ENCODE results near the gene KDM2B. TPM values are rescaled to one million over a fixed set of nuclear protein-coding genes. Genes with fewer than 3 reads are reported as not detected.
A peak's percentile ranks its signal among the peaks of the same experiment; 100 is the strongest.

The KDM2B gene
- total and polyA plus RNA-seq, 2 of the 8 experiments (the other 6 are each of a cell fraction or from before 2014, with no cell fraction given): 111 to 162 TPM

DNA sequence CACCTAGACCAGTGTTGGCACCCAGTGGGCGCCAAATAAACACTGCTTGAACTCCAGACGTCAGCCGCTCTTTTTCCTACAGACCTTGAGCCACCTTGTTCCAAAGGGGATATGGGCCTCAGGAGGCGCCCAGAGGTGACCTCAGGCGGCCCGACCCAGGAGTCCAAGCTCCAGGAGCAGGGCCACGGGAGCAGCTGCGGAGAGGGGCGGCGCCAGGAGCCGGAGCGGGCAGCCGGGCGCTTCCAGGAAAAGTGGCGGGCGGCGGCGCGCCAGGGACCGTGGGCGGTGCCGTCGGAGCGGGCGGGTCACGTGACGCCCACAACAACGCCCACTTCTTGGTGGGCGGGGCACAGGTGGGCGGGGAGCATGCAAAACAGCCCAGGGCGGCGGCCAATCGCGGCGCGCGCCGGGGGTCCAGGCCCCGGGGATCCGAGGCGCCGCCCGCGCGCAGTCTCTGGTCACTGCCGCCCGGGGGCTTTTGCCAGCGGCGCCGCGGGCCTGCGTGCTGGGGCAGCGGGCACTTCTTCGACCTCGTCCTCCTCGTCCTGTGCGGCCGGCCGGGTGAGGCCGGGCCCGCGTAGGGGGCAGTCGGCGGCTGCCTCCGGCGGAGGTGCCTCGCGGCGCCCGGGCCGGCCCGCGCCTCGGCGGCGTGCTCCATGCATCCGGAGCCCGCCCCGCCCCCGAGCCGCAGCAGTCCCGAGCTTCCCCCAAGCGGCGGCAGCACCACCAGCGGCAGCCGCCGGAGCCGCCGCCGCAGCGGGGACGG is 45.4 kb upstream of the KDM2B start, which contains the start of gene ORAI1:
Gene ORAI1 (plus strand): TSS at position 444 of the 766 bp plus-strand sequence.
- Histone ChIP-seq H4K5ac (ENCODE audit: insufficient read length, low read depth, low read length) (peak within 1 kb of the TSS; percentile 89), H3K56ac (replicated peaks; ENCODE audit: insufficient read length, low read depth, low read length) (no peak within 1 kb of the TSS), H3K79me2 (ENCODE audit: control insufficient read depth in 1 of 2, insufficient read depth in 2 of 2, low read length in 2 of 2) (peaks cover 3 to 41% of the 10 kb centered on the region in 2 experiments), H2BK5ac (ENCODE audit: low read depth, low read length) (peak within 1 kb of the TSS; percentile 75; the same call in 1 of the 2 replicates), H2BK20ac (ENCODE audit: low read length) (no peak within 1 kb of the TSS), H3K27ac (ENCODE audit: low read depth, low read length) (peak within 1 kb of the TSS; percentile 72), H3K4me1 (replicated peaks in 1 of 4; ENCODE audit: control insufficient read depth in 3 of 4, insufficient read depth in 4 of 4, low read length in 3 of 4) (peaks cover 10 to 20% (median 14%) of the 10 kb centered on the region in 4 experiments), H4K20me1 (replicated peaks in 1 of 2; ENCODE audit: control insufficient read depth in 1 of 2, insufficient read depth in 2 of 2, low read length in 2 of 2) (peaks cover 4 to 12% of the 10 kb centered on the region in 2 experiments), H2BK120ac (replicated peaks; ENCODE audit: low read depth, low read length) (no peak within 1 kb of the TSS), H4K91ac (replicated peaks; ENCODE audit: insufficient read length, low read length) (peak within 1 kb of the TSS; percentile 44), H3K9ac (replicated peaks in 1 of 4; ENCODE audit: extremely low read depth in 1 of 4, low read depth in 3 of 4, low read length in 3 of 4) (peak within 1 kb of the TSS; percentile 53 to 79 (median 72); a peak in 6 of 7 replicates), H3K23me2 (ENCODE audit: low read depth, low read length) (peaks cover 11% of the 10 kb centered on the region; the same call in 1 of the 2 replicates), H4K8ac (ENCODE audit: extremely low read depth, insufficient read depth, low read length) (peak within 1 kb of the TSS; percentile 89), H2AK5ac (ENCODE audit: low read depth, low read length) (no peak within 1 kb of the TSS), H3K4me3 (ENCODE audit: extremely low read depth in 1 of 4, insufficient read depth in 2 of 4, low read depth in 3 of 4, low read length in 4 of 4) (peak within 1 kb of the TSS; percentile 61 to 93 (median 79)), H3K4me2 (ENCODE audit: insufficient read depth in 1 of 2, low read depth in 2 of 2, low read length in 2 of 2) (peak within 1 kb of the TSS; percentile 85 to 91), H3K79me1 (ENCODE audit: low read depth, low read length) (peaks cover 17% of the 10 kb centered on the region), H2AFZ (ENCODE audit: low read length) (0 out of 2 replicates have a peak within 1 kb of the TSS, but pooled peaks have one; percentile 28), H3K36me3 (ENCODE audit: control insufficient read depth in 2 of 4, insufficient read depth in 4 of 4, low read length in 3 of 4) (no peaks in the 10 kb centered on the region; a peak in 1 of 8 replicates), H2BK12ac (ENCODE audit: low read depth, low read length) (0 out of 2 replicates have a peak within 1 kb of the TSS, but pooled peaks have one; percentile 55), H3K27me3 (replicated peaks in 1 of 4; ENCODE audit: control insufficient read depth in 3 of 4, extremely low read depth in 1 of 4, insufficient read depth in 3 of 4, low read length in 3 of 4) (no peaks in the 10 kb centered on the region), H3K14ac (ENCODE audit: insufficient read length) (no peak within 1 kb of the TSS), H3K4ac (replicated peaks; ENCODE audit: insufficient read length, low read depth, low read length) (no peak within 1 kb of the TSS), H3K9me3 (ENCODE audit: insufficient read depth in 2 of 2, low read depth in 1 of 2, low read length in 1 of 2) (no peaks in the 10 kb centered on the region), H3K23ac (ENCODE audit: insufficient read length) (no peak within 1 kb of the TSS), H2BK15ac (ENCODE audit: low read length) (no peak within 1 kb of the TSS), H3K18ac (ENCODE audit: extremely low read depth, low read length) (no peak within 1 kb of the TSS)
- ChIA-PET POLR2A (ENCODE audit: partially characterized antibody) (interaction anchor here (0.8 to 15.7 kb wide), 22 partner anchors 13 to 175 kb away, joined by 3 to 374 read pairs (median 6); partner anchors contain the start of genes KDM2B and MORN3), CTCF (ENCODE audit: partially characterized antibody) (interaction anchor here (0.5 to 7.1 kb wide), 27 partner anchors 10 to 186 kb away, joined by 3 to 50 read pairs (median 6); partner anchors contain the start of genes KDM2B and MORN3)
- 6% methylated on average over 17 of the region's 92 CpGs; no CpG with 5 or more reads in 1 of the 2 experiments for WGBS, 2 experiments (ENCODE audit: extremely low coverage in 1 of 2, insufficient coverage in 1 of 2, insufficient read length in 1 of 2, insufficient replicate concordance in 2 of 2, low coverage in 1 of 2, low lambda C conversion rate in 2 of 2, missing lambda C conversion rate in 1 of 2)
- DNase-seq (ENCODE audit: low read depth in 1 of 2, low spot score in 2 of 2): peak; percentile 73 to 98
- no peak for FAIRE-seq
- TF ChIP-seq, protein P1, sequence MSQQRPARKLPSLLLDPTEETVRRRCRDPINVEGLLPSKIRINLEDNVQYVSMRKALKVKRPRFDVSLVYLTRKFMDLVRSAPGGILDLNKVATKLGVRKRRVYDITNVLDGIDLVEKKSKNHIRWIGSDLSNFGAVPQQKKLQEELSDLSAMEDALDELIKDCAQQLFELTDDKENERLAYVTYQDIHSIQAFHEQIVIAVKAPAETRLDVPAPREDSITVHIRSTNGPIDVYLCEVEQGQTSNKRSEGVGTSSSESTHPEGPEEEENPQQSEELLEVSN (IDR thresholded peaks at IDR 0.05): 0 out of 2 replicates have a peak, but pooled peaks have one; percentile 18
- TF ChIP-seq TAF1 (IDR thresholded peaks at IDR 0.05; ENCODE audit: low read depth, low read length): peak; percentile 74
- 0 out of 2 replicates have a peak, but pooled peaks have one; percentile 29 for TF ChIP-seq POLR2AphosphoS5 (IDR thresholded peaks at IDR 0.05; ENCODE audit: low read depth, low read length)
- TF ChIP-seq TCF12 (IDR thresholded peaks at IDR 0.05; ENCODE audit: low read depth, low read length): 0 out of 2 replicates have a peak, but pooled peaks have one; percentile 9
- TF ChIP-seq, protein P2, sequence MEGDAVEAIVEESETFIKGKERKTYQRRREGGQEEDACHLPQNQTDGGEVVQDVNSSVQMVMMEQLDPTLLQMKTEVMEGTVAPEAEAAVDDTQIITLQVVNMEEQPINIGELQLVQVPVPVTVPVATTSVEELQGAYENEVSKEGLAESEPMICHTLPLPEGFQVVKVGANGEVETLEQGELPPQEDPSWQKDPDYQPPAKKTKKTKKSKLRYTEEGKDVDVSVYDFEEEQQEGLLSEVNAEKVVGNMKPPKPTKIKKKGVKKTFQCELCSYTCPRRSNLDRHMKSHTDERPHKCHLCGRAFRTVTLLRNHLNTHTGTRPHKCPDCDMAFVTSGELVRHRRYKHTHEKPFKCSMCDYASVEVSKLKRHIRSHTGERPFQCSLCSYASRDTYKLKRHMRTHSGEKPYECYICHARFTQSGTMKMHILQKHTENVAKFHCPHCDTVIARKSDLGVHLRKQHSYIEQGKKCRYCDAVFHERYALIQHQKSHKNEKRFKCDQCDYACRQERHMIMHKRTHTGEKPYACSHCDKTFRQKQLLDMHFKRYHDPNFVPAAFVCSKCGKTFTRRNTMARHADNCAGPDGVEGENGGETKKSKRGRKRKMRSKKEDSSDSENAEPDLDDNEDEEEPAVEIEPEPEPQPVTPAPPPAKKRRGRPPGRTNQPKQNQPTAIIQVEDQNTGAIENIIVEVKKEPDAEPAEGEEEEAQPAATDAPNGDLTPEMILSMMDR (IDR thresholded peaks at IDR 0.05; ENCODE audit: control extremely low read depth in 1 of 3, insufficient read depth in 1 of 3, low read depth in 1 of 3, low read length in 3 of 3): peak in 2 of 3 experiments; percentile 8 to 20; a peak in 1 of 4 replicates
- TF ChIP-seq SP4 (IDR thresholded peaks at IDR 0.05; ENCODE audit: low read length): peak; percentile 87; the same call in 1 of the 2 replicates
- TF ChIP-seq CREB1 (IDR thresholded peaks at IDR 0.05): no peak
- no peak for TF ChIP-seq CHD1 (IDR thresholded peaks at IDR 0.05; ENCODE audit: low read depth, low read length)
